Transverse colon (tissue), 4 donors: ENCODE measurements around the gene SYNE2. TPM values are rescaled to one million over a fixed set of nuclear protein-coding genes. Genes with fewer than 3 reads are reported as not detected.

Experiments
- DNase-seq: peaks from one replicate; pipeline ENCODE4 v3.0.0-alpha.2; 2019
- H3K27ac ChIP-seq, 4 donors: fragments of 200-600 bp; sonication (generic); 2 replicates each; pipeline ENCODE4 v1.5.1; 2016 to 2018; ENCODE audit warnings: inconsistent platforms in 4 of 4
- H3K27me3 ChIP-seq: fragments of 200-600 bp; sonication (generic); 2 replicates; pipeline ENCODE4 v1.5.1; 2017; ENCODE audit warnings: inconsistent platforms
- H3K36me3 ChIP-seq, 4 donors: fragments of 200-600 bp; sonication (generic); 2 replicates each; pipeline ENCODE4 v1.5.1; 2017 to 2019; ENCODE audit warnings: inconsistent platforms in 4 of 4
- H3K4me1 ChIP-seq, 4 donors: fragments of 200-600 bp; sonication (generic); 2 replicates each; pipeline ENCODE4 v1.5.1; 2017 to 2020; ENCODE audit warnings: inconsistent platforms in 4 of 4
- H3K4me3 ChIP-seq, 4 donors: fragments of 200-600 bp; sonication (generic); 1 replicate in 1 of 4; 2 replicates in 3 of 4; pipeline versions ENCODE4 v1.5.1 to v1.6.1; 2017 to 2019; ENCODE audit warnings: inconsistent platforms in 4 of 4
- H3K9me3 ChIP-seq, 2 donors: fragments of 200-600 bp; sonication (generic); 2 replicates each; pipeline ENCODE4 v1.5.1; 2017 to 2019; ENCODE audit warnings: inconsistent platforms in 2 of 2
- CTCF ChIP-seq, 5 experiments: fragments of 200-600 bp in 3 of 5; fragments of 450-650 bp in 2 of 5; sonication (generic) in 3 of 5; IDR thresholded peaks; 1 replicate in 2 of 5; 2 replicates in 3 of 5; pipeline ENCODE4 v1.5.1; 2016 to 2017; ENCODE audit warnings: antibody characterized with exemption in 5 of 5, inconsistent platforms in 3 of 5, mild to moderate bottlenecking in 2 of 5, moderate library complexity in 1 of 5
- EP300 ChIP-seq: sonication (generic); formaldehyde crosslinking; IDR thresholded peaks from one replicate; pipeline ENCODE4 v1.6.1; 2017; ENCODE audit warnings: antibody characterized with exemption, low read depth
- POLR2A ChIP-seq: fragments of 450-650 bp; IDR thresholded peaks from one replicate; pipeline ENCODE4 v1.6.1; 2016; ENCODE audit warnings: antibody characterized with exemption, mild to moderate bottlenecking, moderate library complexity
- POLR2AphosphoS5 ChIP-seq, 3 donors: sonication (generic); formaldehyde crosslinking; IDR thresholded peaks; one replicate each; pipeline ENCODE4 v1.6.1; 2016; ENCODE audit warnings: antibody characterized with exemption in 3 of 3
- WGBS, 2 donors: methylation state at CpG; one replicate each; pipeline ENCODE4 v1.1.5; 2018; ENCODE audit warnings: low coverage in 1 of 2; 5-methylcytosine and 5-hydroxymethylcytosine counted together
- in situ Hi-C, 4 donors: fragments of 200-750 bp; cut with MboI; loops; one replicate each; pipeline versions ENCODE4 v1.15.0 to v1.15.1; 2017; ENCODE audit warnings: low sequenced_read_pairs in 3 of 4, low pct_ligation_motif_present in 1 of 4, low pct_unique_long_range_greater_than_20kb in 1 of 4
- intact Hi-C: fragments of 100-400 bp; cut with DNase I; formaldehyde crosslinking; loops from one replicate; pipeline ENCODE4 v1.15.1; 2023; ENCODE audit warnings: low total_unique reads
- total RNA-seq, 4 donors: library from RNA; depleted of rRNA; stranded (reverse); fragments of >200 nt; gene quantifications; one replicate each; pipeline ENCODE4 v1.1.0, GENCODE V29; 2016

Gene SYNE2
- total RNA-seq, 4 donors from 2014 or later, result 242 to 491 (median 304) TPM

DNA sequence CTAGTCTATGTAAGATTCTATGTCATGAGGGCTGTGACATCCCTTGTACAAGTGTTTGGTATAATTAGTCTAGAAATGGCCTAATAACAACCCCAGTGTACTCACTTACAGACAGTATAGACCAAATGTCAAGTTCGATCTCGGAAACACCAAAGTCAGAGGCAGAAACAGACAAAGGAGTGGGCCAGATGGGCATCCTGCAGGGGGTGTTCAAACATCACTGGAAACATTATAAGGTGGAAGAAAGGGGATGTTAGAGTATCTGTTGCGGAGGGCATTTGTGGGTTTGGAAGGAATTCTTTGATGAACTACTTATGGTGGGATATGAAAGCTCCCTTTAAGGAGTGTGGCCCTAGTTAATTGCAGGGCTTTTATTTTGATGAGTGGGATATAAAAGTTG lies 306.8 kb downstream of the SYNE2 start:
- no peak for TF ChIP-seq CTCF (IDR thresholded peaks at IDR 0.05)
- TF ChIP-seq POLR2AphosphoS5 (IDR thresholded peaks at IDR 0.05), result no peak
- TF ChIP-seq EP300, result no peak
- TF ChIP-seq POLR2A, result no peak
- in situ Hi-C loops, result loop anchor here in 1 of 4 donors (25.0 kb wide), 1 partner anchor 128 kb away; the partner anchor contains the start of gene ESR2
- H3K36me3 ChIP-seq, result peaks cover 0 to 40% (median 15%) of the 10 kb centered on the region in 4 donors
- intact Hi-C loops, result no loop called here
- DNase-seq, result no peak
- no peak overlapping the region for H3K4me3 ChIP-seq
- no peak overlapping the region for H3K27ac ChIP-seq
- H3K9me3 ChIP-seq, result no peaks in the 10 kb centered on the region
- H3K27me3 ChIP-seq, result no peaks in the 10 kb centered on the region
- 93 to 100% methylated on average over 3 of the region's 3 CpGs for WGBS, 2 donors
- H3K4me1 ChIP-seq, result no peaks in the 10 kb centered on the region

GRCh38 chr14:64170181-64170580 lies 317.4 kb downstream of the SYNE2 start:
- 75 to 86% methylated on average over 7 to 8 of the region's 8 CpGs for WGBS, 2 donors
- DNase-seq, result peak; percentile 25
- Histone ChIP-seq H3K36me3 (peaks cover 0 to 54% (median 19%) of the 10 kb centered on the region in 4 donors), H3K4me3 (no peak overlapping the region), H3K27me3 (no peaks in the 10 kb centered on the region), H3K9me3 (no peaks in the 10 kb centered on the region), H3K27ac (no peak overlapping the region), H3K4me1 (no peaks in the 10 kb centered on the region)
- TF ChIP-seq POLR2AphosphoS5 (IDR thresholded peaks at IDR 0.05) (no peak), EP300 (no peak), CTCF (IDR thresholded peaks at IDR 0.05) (no peak), POLR2A (no peak)
- in situ Hi-C loops (loop anchor here in 1 of 4 donors (25.0 kb wide), 1 partner anchor 117 kb away; the partner anchor contains the start of gene ESR2), intact Hi-C loops (no loop called here)

GRCh38 chr14:64174922-64175782 lies 322.3 kb downstream of the SYNE2 start:
- no peak for DNase-seq
- 94 to 100% methylated on average over 2 of the region's 2 CpGs for WGBS, 2 donors
- no peak for TF ChIP-seq POLR2A
- TF ChIP-seq EP300, result no peak
- TF ChIP-seq CTCF (IDR thresholded peaks at IDR 0.05), result no peak
- TF ChIP-seq POLR2AphosphoS5 (IDR thresholded peaks at IDR 0.05), result no peak
- Histone ChIP-seq H3K4me1 (no peaks in the 10 kb centered on the region), H3K36me3 (peaks cover 0 to 77% (median 17%) of the 10 kb centered on the region in 4 donors), H3K9me3 (no peaks in the 10 kb centered on the region), H3K4me3 (no peak overlapping the region), H3K27me3 (no peaks in the 10 kb centered on the region), H3K27ac (no peak overlapping the region)
- in situ Hi-C loops, result loop anchor here in 1 of 4 donors (25.0 kb wide), 1 partner anchor 112 kb away; the partner anchor contains the start of gene ESR2
- intact Hi-C loops, result no loop called here

DNA sequence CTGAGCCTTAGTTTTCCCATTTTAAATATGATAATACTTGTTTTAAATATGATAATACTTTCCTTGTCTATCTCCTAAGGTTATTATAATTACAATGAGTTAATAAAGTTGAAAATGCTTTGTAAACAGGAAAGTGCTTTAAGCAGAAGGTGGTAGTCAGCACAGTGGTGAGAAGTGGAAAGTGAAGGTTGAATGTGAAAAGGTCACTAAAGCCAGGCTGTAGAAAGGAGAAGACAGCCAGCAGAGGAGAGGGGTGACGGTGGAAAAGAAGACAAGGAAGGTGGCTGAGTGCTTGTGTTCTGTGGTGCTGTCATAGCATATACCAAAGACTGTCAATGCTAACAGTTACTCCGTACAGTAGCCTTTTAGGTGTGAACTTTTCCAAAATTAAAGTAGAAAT lies 323.5 kb downstream of the SYNE2 start:
- H3K27me3 ChIP-seq, result no peaks in the 10 kb centered on the region
- DNase-seq, result no peak
- TF ChIP-seq EP300 (no peak), POLR2AphosphoS5 (IDR thresholded peaks at IDR 0.05) (no peak), CTCF (IDR thresholded peaks at IDR 0.05) (no peak), POLR2A (no peak)
- WGBS, 2 donors, result 95 to 99% methylated on average over 2 of the region's 2 CpGs
- no peaks in the 10 kb centered on the region for H3K9me3 ChIP-seq
- in situ Hi-C loops, result no loop called here
- no peak overlapping the region for H3K4me3 ChIP-seq
- no peaks in the 10 kb centered on the region for H3K4me1 ChIP-seq
- no peak overlapping the region for H3K27ac ChIP-seq
- peaks cover 0 to 75% (median 15%) of the 10 kb centered on the region in 4 donors for H3K36me3 ChIP-seq
- intact Hi-C loops, result no loop called here
